Endothelial cell of umbilical vein (primary cell): ENCODE results near the gene FBL. TPM values are rescaled to one million over a fixed set of nuclear protein-coding genes. Genes with fewer than 3 reads are reported as not detected.

Experiments
- BruUV-seq: library from RNA; stranded (reverse); fragments of 400-500 nt; replicated peaks from 2 replicates; lab custom pipeline; 2021; lab: Mats Ljungman, UMichigan
- CTCF ChIA-PET: fragments of 300-600, 350-600 bp; sonication (Branson Sonifier 250); formaldehyde crosslinking; loops from one replicate; lab custom pipeline; 2021; ENCODE audit warnings: antibody characterized with exemption, inconsistent platforms; lab: Charles Lee
- POLR2A ChIA-PET: fragments of 300-600, 350-600 bp; sonication (Branson Sonifier 250); formaldehyde crosslinking; loops from one replicate; lab custom pipeline; 2021; ENCODE audit warnings: antibody characterized with exemption, inconsistent platforms; lab: Charles Lee
- DNase-seq: peaks from one replicate; pipeline ENCODE4 v3.0.0-alpha.2; 2011; ENCODE audit warnings: low read depth, low spot score
- FAIRE-seq: peaks from 2 replicates; lab custom pipeline; 2011; peaks lifted over from hg19 to GRCh38; lab: Jason Lieb, UNC
- H2AFZ ChIP-seq: 2 replicates; pipeline ENCODE4 v1.6.0; 2012; ENCODE audit warnings: low read depth, low read length, control low read depth, inconsistent platforms
- H3K27ac ChIP-seq: 2 replicates; pipeline ENCODE4 v1.5.1; 2011; ENCODE audit warnings: low read depth, mild to moderate bottlenecking, control low read depth, low read length, moderate library complexity; ENCODE audit not compliant: insufficient read depth
- H3K27me3 ChIP-seq, 2 experiments: 2 replicates each; pipeline versions ENCODE4 v1.6.0 to v1.6.1; 2011; ENCODE audit warnings: low read length in 2 of 2, mixed read lengths in 1 of 2; ENCODE audit not compliant: control insufficient read depth in 2 of 2, insufficient read depth in 2 of 2
- H3K36me3 ChIP-seq, 2 experiments: 2 replicates in 1 of 2; 3 replicates in 1 of 2; pipeline ENCODE4 v1.5.1; 2011; ENCODE audit warnings: low read length in 2 of 2, mild to moderate bottlenecking in 1 of 2, moderate library complexity in 1 of 2; ENCODE audit not compliant: control insufficient read depth in 2 of 2, insufficient read depth in 2 of 2; ENCODE audit errors: extremely low read depth in 1 of 2
- H3K4me1 ChIP-seq: 3 replicates; pipeline ENCODE4 v1.5.1; 2011; ENCODE audit warnings: mild to moderate bottlenecking, low read length; ENCODE audit not compliant: control insufficient read depth, insufficient read depth; ENCODE audit errors: extremely low read depth
- H3K4me2 ChIP-seq: 2 replicates; pipeline ENCODE4 v1.6.1; 2011; ENCODE audit warnings: low read length, control low read depth, mixed read lengths; ENCODE audit not compliant: insufficient read depth
- H3K4me3 ChIP-seq, 3 experiments: fragments of 200-600 bp in 1 of 3; sonication (generic), shearing (Covaris generic) in 1 of 3; replicated peaks in 1 of 3; 2 replicates each; pipeline ENCODE4 v1.5.1; 2011 to 2016; ENCODE audit warnings: control low read depth in 3 of 3, low read length in 3 of 3, mild to moderate bottlenecking in 2 of 3, inconsistent platforms in 1 of 3, low read depth in 1 of 3, moderate library complexity in 1 of 3; ENCODE audit not compliant: insufficient read depth in 1 of 3
- H3K79me2 ChIP-seq: 2 replicates; pipeline ENCODE4 v1.6.0; 2012; ENCODE audit warnings: low read length, inconsistent platforms; ENCODE audit not compliant: control insufficient read depth, insufficient read depth
- H3K9ac ChIP-seq: replicated peaks from 2 replicates; pipeline ENCODE3; 2011; ENCODE audit warnings: low read length, control low read depth; ENCODE audit not compliant: insufficient read depth; ENCODE audit errors: extremely low read depth
- H3K9me1 ChIP-seq: replicated peaks from 3 replicates; pipeline ENCODE4 v1.6.0; 2011; ENCODE audit warnings: mild to moderate bottlenecking, low read length; ENCODE audit not compliant: control insufficient read depth, insufficient read depth; ENCODE audit errors: extremely low read depth
- H3K9me3 ChIP-seq: replicated peaks from 2 replicates; pipeline ENCODE4 v1.5.1; 2012; ENCODE audit warnings: low read length, inconsistent platforms; ENCODE audit not compliant: control insufficient read depth, insufficient read depth
- H4K20me1 ChIP-seq: replicated peaks from 2 replicates; pipeline ENCODE3; 2011; ENCODE audit warnings: mild to moderate bottlenecking, low read length; ENCODE audit not compliant: control insufficient read depth, insufficient read depth; ENCODE audit errors: extremely low read depth
- CTCF ChIP-seq, 2 donors: IDR thresholded peaks; 1 replicate in 1 of 2; 2 replicates in 1 of 2; pipeline ENCODE4 v1.5.1; 2011; ENCODE audit warnings: low read length in 2 of 2, mild to moderate bottlenecking in 2 of 2, moderate library complexity in 2 of 2, control low read depth in 1 of 2, inconsistent platforms in 1 of 2, low read depth in 1 of 2; ENCODE audit not compliant: insufficient read depth in 1 of 2; ENCODE audit errors: extremely low read depth in 1 of 2
- GATA2 ChIP-seq: IDR thresholded peaks from 2 replicates; pipeline ENCODE4 v1.7.0; 2011; ENCODE audit warnings: low read depth, mild to moderate bottlenecking, moderate library complexity, mixed read lengths, low read length; ENCODE audit not compliant: insufficient read length, insufficient read depth
- JUN ChIP-seq: IDR thresholded peaks from 2 replicates; pipeline ENCODE4 v1.6.1; 2011; ENCODE audit warnings: borderline replicate concordance, low read depth; ENCODE audit not compliant: insufficient read length, insufficient read depth
- MYC ChIP-seq: IDR thresholded peaks from one replicate; pipeline ENCODE4 v1.6.1; 2011; ENCODE audit warnings: mild to moderate bottlenecking, low read depth, low read length
- POLR2A ChIP-seq: IDR thresholded peaks from 2 replicates; pipeline ENCODE4 v1.6.1; 2012; ENCODE audit warnings: low read depth, mild to moderate bottlenecking, control low read depth, low read length
- dilution Hi-C: fragments of 300-500 bp; cut with MboI; formaldehyde crosslinking; loops from one replicate; pipeline ENCODE4 v1.15.0; 2019; ENCODE audit warnings: low sequenced_read_pairs; ENCODE audit not compliant: extremely low pct_ligation_motif_present
- intact Hi-C: fragments of 100-400 bp; cut with micrococcal nuclease; formaldehyde crosslinking; loops from one replicate; pipeline ENCODE4 v1.10.0; 2022
- polyA plus RNA-seq, 4 experiments: library from polyadenylated mRNA; depleted of rRNA in 3 of 4; stranded (reverse) in 3 of 4; unstranded in 1 of 4; fragments of >200 nt; gene quantifications; 2 replicates each; pipeline versions ENCODE4 v1.2.1 to v1.2.3, GENCODE V29; 2011 to 2012; ENCODE audit warnings: missing spikeins in 1 of 4
- total RNA-seq: library from RNA; stranded (reverse); gene quantifications from 2 replicates; pipeline ENCODE4 v1.2.3, GENCODE V29; 2021

FBL gene
- total and polyA plus RNA-seq, 2 donors (not counting 3 experiments of a cell fraction or from before 2014, with no cell fraction given), result 271 to 473 TPM

GRCh38 chr19:39846678-39847486 is 703 bp upstream of the FBL start:
- Histone ChIP-seq H3K27me3 (no peaks in the 10 kb centered on the region), H3K36me3 (no peaks in the 10 kb centered on the region), H3K4me2 (peak overlapping the region; percentile 93), H3K27ac (no peak overlapping the region), H3K9me3 (no peaks in the 10 kb centered on the region), H3K9ac (peak overlapping the region; percentile 56), H4K20me1 (no peaks in the 10 kb centered on the region), H3K4me3 (peak overlapping the region; percentile 24 to 71 (median 52)), H3K9me1 (no peaks in the 10 kb centered on the region), H3K79me2 (peaks cover 41% of the 10 kb centered on the region), H3K4me1 (peaks cover 24% of the 10 kb centered on the region), H2AFZ (peak overlapping the region; percentile 98)
- TSS peak; percentile 54 for BruUV-seq
- ChIA-PET POLR2A (interaction anchor here (1.2 kb wide), 1 partner anchor 13 kb away, joined by 4 read pairs; the partner anchor contains the start of gene DYRK1B), CTCF (interaction anchor here (1.3 to 5.8 kb wide), 6 partner anchors 11 to 123 kb away, joined by 3 to 92 read pairs (median 6); partner anchors contain the start of genes DYRK1B and PSMC4)
- intact Hi-C loops (loop anchor here (1.0 kb wide), 2 partner anchors 14 to 23 kb away; no protein-coding TSS in a partner anchor), dilution Hi-C loops (no loop called here)
- peak; percentile 48 for FAIRE-seq
- no peak for DNase-seq
- no peak for TF ChIP-seq JUN
- no peak for TF ChIP-seq POLR2A
- no peak for TF ChIP-seq MYC

GRCh38 chr19:39845584-39845932 is 621 bp downstream of the FBL start:
- Histone ChIP-seq H3K9me1 (no peaks in the 10 kb centered on the region), H4K20me1 (no peaks in the 10 kb centered on the region), H3K4me3 (peak overlapping the region; percentile 71 to 84 (median 76)), H3K79me2 (peaks cover 54% of the 10 kb centered on the region), H3K4me2 (peak overlapping the region; percentile 71), H3K27me3 (no peaks in the 10 kb centered on the region), H3K9me3 (no peaks in the 10 kb centered on the region), H3K9ac (peak overlapping the region; percentile 77), H3K4me1 (peaks cover 24% of the 10 kb centered on the region), H3K27ac (peak overlapping the region; percentile 64), H2AFZ (peak overlapping the region; percentile 80), H3K36me3 (no peaks in the 10 kb centered on the region)
- peak; percentile 19 for TF ChIP-seq POLR2A
- no peak for TF ChIP-seq GATA2
- peak in 1 of 2 donors; percentile 27 for TF ChIP-seq CTCF (IDR thresholded peaks at IDR 0.05; ENCODE audit: extremely low read depth in 1 of 2, insufficient read depth in 1 of 2, low read depth in 1 of 2, low read length in 2 of 2)
- dilution Hi-C loops (no loop called here), intact Hi-C loops (no loop called here)
- FAIRE-seq, result peak; percentile 40
- no TSS peak for BruUV-seq
- no peak for DNase-seq
- ChIA-PET CTCF (interaction anchor here (1.1 to 5.8 kb wide), 8 partner anchors 10 to 125 kb away, joined by 3 to 92 read pairs (median 6); partner anchors contain the start of genes DYRK1B and PSMC4), POLR2A (interaction anchor here (1.2 to 1.5 kb wide), 2 partner anchors 12 to 125 kb away, joined by 4 to 5 read pairs; partner anchors contain the start of genes DYRK1B and PSMC4)
